Central memory CD4-positive, alpha-beta T cell (primary cell): ENCODE data around the gene P3H4.

Source experiments
- DNase-seq: peaks from one replicate; pipeline ENCODE4 v3.0.0; 2022

Gene P3H4

GRCh38 chr17:41818024-41818423, 6.3 kb upstream of the P3H4 start:
- no peak for DNase-seq

- DNase-seq = no peak
Measured at GRCh38 chr17:41816637-41817320, 5.0 kb upstream of the P3H4 start.

DNA sequence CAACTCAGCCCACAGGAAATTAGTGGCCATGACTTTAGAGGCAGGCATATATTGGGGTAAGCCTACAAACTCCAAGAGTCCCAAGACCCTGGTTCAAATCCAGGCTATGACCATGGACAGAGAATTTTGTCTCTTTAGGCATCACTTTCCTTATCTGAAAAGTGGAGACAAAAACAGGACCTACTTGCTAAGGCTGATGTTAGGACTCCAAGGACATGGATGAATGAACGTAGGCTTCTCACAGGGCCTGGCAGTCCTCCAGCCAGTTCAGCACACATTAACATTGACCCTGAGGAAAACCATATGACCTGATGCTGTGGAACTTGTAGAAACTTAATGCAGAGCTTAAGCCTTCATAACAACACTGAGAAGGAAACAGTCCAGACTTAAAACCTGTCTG, 2.4 kb upstream of the P3H4 start:
- no peak for DNase-seq

GRCh38 chr17:41813699-41814124, 2.0 kb upstream of the P3H4 start:
- DNase-seq = no peak

- no peak for DNase-seq
Measured at GRCh38 chr17:41813152-41813680, 1.5 kb upstream of the P3H4 start.

DNA sequence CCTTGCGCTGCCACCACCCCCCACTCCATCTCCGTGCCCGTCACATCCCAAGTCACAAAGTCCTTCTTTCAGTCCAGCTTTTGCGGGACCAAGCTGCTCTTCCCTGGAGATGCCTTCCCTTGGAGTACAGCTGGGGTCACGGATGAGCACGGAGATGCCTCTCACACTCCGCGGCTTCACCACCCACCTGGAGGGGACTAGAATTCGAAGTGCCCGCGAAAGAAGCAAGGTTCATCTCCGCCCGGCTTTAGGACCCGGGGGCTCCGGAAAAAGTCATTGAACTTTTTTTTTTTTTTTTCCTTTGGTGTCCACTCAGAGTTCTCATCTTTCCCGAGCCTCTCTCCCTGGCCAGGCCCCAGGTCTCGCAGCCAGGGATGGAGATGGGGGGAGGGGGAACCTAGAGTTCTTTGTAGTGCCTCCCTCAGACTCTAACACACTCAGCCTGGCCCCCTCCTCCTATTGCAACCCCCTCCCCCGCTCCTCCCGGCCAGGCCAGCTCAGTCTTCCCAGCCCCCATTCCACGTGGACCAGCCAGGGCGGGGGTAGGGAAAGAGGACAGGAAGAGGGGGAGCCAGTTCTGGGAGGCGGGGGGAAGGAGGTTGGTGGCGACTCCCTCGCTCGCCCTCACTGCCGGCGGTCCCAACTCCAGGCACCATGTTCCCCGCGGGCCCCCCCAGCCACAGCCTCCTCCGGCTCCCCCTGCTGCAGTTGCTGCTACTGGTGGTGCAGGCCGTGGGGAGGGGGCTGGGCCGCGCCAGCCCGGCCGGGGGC, 817 bp upstream of the P3H4 start, which contains the start of gene FKBP10:
FKBP10 (plus strand) TSS at position 624 of the 771 bp plus-strand sequence; CDS start at position 655, 31 bp downstream.
- DNase-seq = peak; percentile 43

DNA sequence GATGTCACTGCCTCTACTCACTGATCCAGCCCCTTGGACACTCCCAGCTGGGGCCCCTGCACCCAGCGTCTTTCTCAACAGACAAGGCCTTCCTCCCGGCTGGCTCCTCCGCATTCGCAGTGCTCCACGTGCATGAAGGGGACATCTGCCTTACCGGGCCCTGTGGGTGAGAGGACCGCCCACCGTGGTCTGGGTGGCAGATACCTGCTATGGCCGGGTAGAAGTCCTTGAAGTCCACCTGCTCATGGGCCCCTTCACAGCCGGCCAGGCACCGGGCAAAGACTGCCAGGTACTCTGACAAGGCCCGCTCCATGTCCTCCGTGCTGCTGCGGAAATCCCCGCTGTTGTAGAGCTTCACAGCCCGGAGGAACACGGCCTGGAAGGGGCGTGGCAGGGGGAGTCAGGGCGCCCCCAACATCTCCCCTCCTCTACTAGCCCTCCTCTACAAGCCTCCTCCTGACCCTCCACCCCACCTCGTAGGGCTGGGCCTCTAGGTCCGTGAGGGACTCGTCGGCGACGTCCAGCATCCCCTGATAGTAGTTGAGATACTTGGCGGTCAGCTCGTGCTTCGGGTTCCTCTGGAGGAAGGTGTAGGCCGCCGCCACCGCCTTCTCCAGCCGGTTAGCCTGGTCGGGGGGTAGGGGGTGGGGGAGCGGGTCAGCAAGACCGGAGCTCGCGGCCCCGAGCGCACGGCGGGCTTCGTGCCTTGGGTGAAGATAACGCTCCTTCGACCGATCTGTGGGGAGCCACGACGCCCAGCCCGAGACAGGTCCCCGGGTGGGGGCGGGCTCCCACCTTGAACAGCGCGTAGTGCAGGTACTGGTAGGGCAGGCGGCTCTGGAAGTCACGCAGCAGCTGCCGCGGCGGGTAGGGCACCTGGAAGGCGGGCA, 845 bp downstream of the P3H4 start:
- DNase-seq = no peak

DNA sequence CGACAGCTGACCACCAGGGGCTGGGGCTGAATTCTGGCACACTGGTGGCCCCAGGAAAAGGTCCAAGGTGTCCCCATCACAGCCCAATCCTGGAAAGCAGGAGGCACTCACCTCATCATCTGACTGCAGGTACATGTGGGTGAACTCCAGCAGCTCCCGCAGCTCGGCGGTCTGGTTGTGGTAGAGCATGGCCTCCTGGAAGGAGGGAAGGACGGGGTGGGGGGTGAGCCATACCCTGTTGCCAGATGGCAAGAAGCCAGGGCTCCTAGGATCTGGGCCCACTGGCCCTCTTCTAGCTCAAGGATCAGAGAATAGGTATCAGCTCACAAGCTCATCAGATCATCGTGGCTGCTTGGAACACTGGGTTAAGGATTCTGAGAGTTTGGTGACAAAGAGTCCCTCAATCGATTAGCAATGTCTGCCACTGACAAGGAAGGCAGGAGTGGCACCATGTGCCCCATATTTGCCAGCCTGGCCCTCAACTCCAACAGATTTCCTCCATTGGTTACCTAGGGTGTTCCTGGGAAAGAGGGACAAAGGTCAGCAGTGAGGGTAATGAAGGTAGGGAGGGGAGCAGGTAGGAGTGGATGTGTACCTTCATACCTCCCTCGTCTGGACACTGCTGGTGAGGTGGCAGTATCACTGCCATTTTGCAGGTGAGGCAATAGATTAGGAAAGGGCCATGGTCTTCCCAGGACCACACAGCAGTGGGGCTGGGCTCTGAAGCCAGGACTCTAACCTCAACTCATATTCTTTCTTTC, 4.9 kb downstream of the P3H4 start:
- DNase-seq = no peak

DNA sequence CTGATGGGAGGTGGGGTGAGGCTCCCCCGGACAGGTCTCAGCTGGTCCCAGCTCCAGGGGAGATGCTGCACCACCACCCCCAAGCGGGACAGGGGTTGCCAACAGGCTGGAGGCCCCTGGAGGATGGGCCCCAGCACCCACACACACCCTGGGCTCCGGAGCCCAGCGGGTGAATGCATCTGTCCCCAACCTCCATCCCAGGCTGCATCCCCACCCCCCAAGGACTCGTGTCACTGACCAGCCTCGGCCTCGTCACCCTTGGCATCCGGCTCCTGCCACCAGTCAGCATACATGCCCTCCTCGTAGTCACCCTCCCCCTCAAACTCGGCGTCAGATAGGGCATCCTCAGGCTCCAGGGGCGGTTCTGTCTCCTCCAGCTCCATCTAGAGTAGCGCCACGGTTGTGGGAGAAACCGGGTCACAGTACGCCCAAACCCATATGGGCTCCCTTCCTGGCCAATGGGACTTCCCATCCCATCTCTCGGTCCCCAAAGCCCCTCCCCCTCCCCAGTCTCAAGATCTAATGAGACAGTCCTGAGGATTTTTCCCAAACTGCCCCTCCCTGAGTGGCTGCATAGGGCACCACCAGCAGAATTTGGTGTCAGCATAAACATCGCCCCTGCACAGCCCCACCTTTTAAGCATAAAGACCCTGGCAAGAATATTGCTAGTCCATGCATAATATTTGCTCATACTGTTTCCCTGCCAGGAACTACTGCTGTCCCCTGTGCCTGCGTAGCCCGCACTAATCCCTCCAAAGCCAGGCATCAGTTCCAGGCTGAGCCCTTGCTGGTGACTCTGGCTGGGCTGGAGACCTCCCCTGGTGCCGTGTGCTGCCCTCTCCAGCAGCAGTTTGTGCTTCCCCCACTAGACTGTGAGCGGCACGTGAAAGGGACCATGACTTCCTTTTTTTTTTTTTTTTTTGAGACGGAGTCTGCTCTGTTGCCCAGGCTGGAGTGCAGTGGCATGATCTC, 8.4 kb downstream of the P3H4 start:
- no peak for DNase-seq

DNA sequence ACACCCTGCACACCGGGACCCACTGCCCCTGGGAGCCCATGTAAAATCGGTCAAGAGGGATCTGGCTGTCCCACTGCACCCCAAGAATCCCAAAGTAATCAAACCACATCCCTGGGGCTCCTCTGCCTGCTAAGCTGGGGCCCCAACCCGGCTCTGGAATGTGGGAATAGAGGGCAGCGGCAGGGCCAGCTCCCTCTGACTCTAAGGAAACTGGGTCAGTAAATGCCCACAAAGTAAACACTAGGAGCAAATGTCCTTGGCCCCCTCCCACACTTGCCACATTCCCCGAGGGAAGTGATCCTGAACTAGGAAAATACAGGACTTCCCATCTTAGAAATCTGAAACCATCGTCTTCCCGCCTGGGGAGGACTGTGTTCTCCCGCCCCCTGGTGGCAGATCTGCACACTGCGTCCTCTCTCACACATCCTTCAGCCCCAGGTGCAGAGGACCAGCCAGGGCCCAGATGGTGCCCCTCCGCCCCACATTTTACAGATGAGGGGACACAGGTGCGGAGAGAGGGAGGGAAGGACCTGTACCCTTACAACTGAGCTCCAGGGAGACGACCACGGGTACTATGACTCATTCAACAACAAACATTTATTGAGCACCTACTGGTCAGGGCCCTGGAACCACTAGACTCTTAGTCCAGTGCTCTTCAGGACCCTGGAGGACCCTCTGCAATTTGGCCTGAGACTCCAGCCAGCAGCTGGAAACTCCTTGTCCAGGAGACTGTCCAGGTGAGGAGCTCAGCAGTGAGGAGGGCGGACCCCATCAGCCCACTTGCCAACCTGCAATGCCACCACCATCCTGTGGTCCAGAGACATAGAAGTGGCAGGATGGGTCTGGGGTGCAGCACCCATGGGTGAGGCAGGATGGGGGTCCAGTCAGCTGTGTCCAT, 10.1 kb downstream of the P3H4 start:
- DNase-seq = peak; percentile 52

DNA sequence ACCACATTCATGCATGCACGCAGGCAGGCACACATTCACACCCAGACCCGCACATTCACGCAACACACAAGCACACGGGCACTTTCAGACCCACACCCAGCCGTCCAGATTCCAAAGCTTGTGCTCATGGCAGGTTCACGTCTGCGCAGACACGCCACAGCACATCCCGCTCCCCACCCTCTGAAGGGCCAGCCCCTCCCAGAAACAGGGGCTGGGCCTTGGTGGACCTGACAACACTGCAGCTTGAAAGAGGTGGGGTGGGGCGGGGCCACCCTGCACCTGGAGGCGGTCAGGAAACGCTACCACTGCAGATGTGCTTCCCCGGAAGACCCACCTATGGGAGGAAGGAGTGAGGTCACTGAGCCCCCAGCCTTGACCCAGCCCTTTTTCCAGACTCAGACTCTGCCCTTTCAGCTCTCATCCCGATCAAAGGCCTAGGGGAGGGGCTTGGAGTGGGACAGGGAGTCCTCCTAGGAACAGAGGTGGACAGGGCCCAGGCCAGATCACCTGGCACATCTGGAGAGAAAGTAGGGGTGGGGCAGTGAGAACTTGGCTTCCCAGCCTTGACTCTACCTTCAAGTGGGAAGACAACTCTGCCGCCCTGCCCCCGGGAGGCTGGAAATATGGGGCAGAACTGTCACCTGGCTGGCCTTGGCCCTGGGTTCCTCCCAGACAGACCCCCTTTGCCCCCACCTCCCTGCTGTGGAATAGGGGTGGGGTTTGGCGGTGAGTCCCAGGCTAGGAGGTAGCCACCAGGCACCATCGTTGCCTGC, 11.0 kb downstream of the P3H4 start:
- no peak for DNase-seq

DNA sequence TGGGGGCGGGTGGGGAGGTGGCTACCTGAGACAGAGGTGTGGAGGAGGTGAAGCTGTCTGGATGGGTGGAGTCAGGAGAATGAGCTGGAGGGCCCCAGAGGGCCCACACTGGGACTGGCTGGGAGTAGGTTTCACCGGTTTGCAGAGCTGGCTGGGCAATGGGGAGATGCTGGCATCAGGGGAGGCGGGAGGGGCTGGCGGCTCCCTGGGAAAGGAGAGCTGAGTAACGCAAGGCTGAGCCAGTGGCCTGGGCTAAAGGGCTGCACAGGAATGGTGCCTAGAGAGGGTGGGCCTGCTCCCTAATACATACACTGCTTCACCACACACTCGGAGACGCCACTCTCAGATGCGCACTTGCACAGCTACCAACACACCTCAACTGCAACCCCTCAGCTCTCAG, 12.4 kb downstream of the P3H4 start:
- DNase-seq = no peak

- no peak for DNase-seq
Measured at GRCh38 chr17:41797377-41797776, 14.4 kb downstream of the P3H4 start.

DNA sequence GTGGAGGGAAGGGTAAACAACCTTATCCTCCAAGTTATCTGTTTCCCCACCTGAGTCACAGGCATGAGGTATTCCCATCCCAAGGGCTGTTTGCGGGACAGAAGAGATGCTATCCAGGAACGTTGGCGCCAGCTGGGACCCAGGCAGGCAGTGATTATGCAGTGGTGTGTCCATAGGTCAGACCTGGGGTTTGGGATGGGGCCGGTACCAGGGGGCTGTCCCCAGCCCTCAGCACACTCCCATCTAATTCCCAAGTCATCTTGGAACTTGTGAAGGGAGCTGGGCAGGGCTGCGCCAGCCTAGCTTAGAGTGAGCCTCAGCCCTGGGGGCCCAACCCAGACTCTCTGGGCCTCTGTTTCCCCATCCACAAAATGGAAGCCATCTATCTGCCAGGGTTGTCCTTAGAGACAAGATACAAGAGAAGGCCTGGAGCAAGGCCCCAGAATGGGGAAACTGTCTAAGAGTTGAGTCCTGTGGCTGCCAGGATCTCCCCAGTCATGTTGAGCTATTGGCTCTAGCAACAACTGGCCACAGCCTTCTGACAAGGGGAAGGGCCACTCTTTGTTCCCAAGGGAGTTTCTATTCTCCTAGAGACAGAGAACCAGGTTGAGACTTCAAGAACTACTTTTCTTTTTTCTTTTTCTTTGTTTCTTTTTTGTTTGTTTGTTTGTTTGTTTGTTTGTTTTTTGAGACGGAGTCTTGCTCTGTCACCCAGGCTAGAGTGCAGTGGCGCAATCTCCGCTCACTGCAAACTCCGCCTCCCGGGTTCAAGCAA, 15.4 kb downstream of the P3H4 start:
- no peak for DNase-seq

DNA sequence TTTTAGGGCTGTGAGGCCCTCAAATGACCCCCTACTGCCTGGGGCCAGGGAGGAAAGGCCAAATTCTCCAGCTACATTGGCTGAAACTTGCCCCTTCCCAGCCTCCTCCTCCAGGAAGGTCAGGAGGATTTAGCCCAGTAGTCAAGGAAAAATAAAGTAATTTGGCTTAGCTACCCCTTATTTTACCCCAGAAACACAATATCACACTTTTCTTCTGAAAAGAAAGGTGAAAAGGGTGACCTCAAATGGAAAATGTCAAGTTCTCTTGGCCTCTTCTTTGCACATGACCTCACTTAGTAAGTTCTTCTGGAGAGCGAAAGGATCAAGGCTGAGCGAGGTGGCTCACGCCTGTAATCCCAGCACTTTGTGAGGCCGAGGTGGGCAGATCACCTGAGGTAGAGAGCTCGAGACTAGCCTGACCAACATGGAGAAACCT, 17.2 kb downstream of the P3H4 start:
- no peak for DNase-seq

DNA sequence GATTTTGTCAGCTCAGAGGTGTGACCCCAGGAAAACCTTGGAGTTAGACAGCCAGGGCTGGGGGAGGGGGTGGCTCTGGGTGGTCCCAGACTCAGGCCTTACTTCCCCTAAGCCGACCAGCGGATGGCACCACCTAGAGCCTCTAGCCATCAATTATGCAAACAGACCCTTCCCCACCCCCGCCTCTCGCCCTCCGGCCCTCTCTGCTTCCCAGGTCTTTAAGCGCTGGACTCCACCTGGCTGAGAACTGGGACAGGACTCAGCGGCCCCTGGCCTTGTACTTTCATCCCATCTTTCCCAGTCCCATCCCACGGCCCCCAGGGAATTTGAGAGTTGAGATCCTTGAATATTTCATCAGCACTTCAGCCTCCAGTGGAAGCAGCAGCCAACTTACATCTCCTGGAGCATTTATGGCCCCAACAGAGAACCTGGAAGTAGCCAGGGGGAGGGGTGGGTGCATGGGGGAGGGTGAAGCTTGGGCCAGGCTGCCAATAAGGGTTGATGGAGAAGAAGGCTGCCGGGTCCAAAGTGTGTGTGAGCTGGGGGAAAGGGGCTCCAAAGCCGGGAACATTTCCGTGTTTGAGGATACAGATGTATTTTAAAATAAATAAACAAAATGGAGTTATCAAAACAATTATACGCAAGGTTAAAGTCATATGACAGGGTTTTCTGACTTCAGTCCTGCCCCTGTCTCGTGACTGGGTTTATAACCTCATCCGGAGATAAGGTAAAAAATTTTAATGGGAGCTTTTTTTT, 17.8 kb downstream of the P3H4 start:
- no peak for DNase-seq
